COR-L47 (cell line): ENCODE measurements around the gene PEX6.
"Not testable (repeated sequence)": the region's sequence is repeated elsewhere in the genome, so short reads cannot be mapped to it uniquely, and the experiment has no call there.

Experiments
- DNase-seq: peaks from one replicate; lab custom pipeline; 2025; lab: John Stamatoyannopoulos, UW

The PEX6 gene

DNA sequence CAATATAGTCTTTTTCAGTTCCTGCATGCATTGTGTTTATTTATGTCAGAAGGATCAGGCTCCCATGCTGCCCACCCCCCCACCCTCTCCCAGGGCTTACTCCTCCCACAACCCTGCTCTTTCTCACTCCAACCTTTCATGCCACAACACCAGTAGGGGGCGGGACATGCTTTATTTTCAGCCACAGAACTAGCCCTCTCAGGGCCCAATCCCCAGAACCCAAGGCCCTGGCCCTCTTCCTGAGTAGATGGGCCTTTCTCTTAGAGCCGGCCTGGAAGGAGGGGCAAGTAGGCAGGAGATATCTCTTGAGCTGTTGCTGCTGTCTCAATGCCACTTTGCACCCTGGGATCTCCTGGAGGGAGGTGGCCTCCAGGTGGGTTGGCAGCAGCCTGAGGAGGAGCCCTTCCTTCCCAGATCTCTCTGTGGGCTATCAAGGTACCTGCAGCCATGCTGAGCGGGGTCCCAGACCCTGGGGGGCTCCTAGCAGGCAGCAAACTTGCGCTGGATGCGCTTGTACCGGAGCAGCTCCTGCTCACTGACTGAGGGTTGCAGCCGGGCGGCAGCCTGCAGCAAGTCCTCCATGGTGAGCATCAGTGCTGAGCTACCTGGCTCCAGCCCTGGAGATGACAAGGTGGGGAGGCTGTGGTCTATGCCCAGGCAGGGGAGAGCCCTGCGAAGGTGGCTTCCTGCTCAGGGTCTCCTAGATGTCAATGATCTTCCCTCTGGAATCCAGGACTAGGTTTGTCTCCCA lies 15.0 kb downstream of the PEX6 start:
- DNase-seq, result peak; percentile 34

DNA sequence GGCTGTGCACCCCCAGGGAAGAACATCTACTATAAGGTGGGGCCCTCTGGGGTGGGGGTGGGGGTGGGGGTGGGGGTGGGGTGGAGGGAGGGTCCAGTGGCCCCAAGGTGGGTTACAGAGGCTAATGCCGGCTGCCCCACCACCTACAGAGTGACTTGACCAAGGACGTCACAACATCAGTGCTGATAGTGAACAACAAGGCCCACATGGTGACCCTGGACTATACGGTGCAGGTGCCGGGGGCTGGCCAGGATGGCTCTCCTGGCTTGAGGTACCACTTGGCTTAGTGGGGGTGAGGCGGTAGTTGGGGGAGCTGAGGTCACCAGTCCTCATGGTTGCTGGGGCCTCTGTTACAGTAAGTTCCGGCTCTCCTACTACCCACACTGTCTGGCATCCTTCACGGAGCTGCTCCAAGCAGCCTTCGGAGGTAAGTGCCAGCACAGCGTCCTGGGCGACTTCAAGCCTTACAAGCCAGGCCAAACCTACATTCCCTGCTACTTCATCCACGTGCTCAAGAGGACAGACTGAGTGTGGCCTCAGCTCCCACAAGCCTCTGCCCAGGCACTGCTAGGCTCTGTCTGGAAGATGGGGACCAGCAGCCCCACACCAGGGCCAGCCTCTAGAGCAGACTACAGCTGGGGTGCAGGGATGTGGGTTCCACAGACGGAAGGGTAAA lies 15.7 kb downstream of the PEX6 start:
- no peak for DNase-seq

DNA sequence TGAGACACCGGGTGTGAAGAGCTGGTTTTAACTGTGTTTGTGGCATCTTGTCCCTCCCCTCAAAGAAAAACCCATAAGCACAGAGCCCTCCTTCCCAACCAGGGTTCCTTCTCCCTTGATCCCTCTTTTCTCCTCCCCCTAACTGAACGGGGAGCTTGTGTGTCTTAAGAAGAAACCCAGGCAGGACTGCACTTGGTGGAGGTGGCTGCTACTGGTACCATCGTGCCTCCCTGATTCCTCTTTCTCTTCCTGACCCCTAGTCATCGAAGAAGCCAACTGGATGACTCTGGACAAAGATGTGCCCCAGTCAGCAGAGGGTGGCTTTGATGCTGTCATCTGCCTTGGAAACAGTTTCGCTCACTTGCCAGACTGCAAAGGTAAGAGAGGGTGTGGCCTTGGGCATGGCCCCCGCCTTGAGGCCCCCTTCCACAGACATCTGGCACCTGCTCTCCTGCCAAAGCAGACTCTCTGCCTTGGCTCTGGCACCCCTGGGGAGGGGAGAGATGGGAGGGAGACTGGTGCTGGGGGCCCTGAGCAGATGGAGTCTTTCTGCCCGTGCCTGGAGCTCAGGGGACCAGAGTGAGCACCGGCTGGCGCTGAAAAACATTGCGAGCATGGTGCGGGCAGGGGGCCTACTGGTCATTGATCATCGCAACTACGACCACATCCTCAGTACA lies 16.3 kb downstream of the PEX6 start:
- DNase-seq, result no peak

DNA sequence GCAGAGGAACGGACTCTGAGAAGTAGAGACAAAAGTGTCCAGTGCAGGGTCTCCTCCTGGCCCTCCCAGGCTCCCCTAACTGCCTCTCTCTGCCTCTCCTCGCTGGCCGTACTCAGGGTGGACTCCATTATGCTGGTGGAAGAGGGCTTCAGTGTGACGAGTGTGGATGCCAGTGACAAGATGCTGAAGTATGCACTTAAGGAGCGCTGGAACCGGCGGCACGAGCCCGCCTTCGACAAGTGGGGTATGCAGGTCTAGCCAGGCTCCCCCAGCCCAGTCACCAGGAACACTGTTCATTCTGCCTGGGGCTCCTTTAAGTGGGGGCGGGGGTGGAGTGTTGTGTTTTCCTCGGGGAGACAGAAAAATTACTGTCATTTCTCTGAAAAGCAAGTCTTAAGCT lies 16.9 kb downstream of the PEX6 start:
- no peak for DNase-seq

DNA sequence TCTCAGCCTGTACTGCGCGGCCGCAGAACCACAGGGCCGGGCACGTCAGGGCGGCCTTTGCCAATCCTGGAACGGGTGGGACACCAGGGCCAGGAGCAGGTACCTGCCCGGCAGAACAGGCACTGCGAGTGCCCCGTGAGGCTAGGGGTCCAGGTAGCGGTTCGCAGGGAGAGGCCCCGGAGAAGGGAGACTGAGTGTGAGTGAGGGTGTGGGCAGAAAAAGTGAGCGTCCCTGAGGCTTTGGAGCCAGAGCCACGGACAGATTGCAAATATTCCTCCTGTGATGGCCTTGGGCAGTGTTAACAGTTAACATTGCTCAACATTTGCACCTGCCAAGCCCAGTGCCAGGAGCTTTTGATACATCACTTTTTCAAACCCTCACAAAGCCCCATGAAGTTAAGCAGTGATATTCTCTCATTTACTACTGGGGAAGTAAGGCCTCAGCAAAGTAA lies 17.9 kb downstream of the PEX6 start:
- no peak for DNase-seq

DNA sequence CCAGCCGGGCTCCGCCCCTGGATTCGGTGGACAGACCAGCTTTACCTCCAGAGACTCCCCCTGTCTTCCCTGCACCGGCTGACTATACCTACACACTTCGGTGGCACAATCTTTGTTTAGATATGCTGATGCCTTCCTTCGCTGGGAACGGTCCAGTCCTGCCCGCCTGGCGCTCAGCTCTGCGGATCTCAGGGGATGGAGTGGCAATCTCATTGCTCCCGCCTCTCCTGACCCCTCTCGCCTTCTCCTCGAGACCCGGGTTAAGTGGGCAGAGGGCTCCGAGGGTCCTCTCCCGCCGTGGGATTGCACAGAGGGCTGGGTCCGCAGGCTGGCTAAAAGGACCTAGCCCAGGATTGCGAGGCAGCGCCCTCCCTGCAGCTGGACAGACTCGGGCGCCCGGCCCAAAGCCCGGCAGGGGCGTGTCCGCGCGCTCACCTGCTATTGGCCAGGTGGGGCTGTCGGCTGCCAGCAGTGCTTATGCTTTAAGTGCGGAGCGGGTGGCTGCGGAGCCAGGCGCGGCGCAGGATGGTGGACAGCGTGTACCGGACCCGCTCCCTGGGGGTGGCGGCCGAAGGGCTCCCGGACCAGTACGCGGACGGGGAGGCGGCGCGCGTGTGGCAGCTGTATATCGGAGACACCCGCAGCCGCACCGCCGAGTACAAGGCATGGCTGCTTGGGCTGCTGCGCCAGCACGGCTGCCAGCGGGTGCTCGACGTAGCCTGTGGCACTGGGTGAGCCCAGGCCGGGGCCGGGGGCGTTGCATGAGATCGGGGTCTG lies 18.6 kb downstream of the PEX6 start, which contains the start of gene GNMT:
GNMT (plus strand) TSS at position 512 of the 777 bp plus-strand sequence; CDS start at position 526, 14 bp downstream.
- DNase-seq, result peak; percentile 64

DNA sequence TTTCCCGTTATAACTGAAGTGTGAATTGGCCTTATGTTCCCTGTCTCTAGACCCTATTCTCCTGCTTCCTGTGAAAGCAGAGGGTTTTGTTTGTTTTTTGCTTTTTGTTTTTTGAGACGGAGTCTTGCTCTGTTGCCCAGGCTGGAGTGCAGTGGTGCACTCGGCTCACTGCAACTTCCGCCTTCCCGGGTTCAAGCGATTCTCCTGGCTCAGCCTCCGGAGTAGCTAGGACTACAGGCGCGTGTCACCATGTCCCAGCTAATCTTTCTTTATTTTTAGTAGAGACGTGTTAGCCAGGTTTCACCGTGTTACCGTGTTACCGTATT lies 19.1 kb downstream of the PEX6 start:
- no peak for DNase-seq

DNA sequence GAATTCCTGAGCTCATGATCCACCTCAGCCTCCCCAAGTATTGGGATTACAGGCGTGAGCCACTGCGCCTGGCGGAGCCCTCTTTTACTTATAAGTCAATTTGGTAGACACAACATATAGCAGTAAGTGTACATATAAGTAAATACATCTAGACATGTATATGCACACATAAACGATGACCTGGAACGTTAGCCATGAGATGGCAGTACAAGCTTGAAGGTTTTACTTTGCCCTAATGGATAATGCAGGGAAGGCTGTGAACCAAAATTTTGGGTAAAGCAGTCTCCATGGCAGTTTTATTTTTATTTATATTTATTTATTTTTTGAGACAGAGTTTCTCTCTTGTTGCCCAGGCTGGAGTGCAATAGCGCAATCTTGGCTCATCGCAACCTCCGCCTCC lies 20.9 kb downstream of the PEX6 start:
- no peak for DNase-seq

DNA sequence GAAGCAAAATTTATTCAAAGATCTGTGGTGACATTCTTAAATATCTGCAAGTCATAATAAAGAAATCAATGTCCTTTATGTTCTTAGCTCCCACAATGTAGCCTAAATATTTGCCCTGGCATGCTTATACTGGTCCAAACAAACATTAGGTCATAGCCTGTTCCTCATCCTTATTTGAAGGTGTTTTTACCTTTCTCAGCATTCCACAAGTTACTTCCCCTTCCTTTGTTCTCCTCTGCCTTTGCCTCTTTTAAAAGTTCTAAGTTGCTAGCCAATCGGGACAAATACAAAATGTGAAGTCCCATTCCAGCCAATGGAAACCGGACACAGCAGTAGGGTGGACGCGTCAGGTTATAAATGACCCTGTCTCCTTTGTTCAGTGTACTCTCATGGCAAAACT lies 24.6 kb downstream of the PEX6 start:
- not testable (repeated sequence) for DNase-seq

DNA sequence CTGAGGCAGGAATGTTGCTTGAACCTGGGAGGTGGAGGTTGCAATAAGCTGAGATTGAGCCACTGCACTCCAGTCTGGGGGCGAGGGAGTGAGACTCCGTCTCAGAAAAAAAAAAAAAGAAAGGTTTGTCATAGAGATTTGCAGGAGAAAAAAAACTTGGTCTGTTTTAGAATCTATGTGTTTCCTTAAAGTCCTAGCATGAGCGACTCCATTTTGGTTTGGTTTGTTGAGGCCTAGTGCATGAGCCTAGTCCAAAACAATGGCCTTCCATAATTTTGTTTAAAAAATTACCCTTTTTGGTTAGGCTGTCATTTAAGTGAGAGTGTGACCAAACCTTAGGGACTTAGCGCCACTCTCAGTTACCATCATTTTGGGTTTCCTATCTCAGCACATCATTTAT lies 26.6 kb downstream of the PEX6 start:
- DNase-seq, result no peak

DNA sequence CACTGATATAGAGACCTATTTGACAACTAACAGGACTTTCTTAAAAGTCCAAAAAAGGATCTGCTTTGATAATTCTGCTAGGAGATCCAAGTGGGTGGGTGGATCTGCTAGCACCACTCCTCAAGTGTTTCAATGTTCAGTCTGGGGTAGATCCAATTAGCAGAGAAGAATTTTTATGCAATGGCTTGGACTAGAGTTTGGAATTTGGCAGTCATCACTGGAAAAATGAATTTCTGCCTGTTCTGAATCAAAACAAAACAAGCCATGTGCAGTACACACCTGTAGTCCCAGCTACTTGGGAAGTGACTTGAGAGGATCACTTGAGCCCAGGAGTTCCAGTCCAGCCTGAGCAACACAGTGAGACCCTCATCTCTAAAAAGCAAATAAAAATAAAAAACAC lies 31.0 kb downstream of the PEX6 start:
- DNase-seq, result no peak

DNA sequence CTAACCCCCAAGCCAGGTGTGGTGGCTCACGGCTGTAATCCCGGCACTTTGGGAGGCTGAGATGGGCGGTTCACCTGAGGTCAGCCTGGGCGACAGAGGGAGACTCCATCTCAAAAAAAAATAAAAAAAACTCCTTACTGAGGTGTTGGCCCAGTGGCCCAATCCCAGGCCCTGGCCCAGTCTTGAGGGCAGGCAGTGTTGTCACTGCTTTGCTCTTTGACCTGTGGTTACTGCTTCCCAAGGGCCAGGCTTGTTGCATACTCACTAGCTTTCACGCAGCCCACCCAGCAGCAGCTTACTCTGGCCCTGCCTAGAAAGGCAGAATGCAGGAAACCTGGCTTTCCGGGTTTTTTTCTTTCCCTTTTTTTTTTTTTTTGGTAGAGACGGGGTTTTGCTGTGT lies 36.5 kb downstream of the PEX6 start:
- DNase-seq, result no peak

DNA sequence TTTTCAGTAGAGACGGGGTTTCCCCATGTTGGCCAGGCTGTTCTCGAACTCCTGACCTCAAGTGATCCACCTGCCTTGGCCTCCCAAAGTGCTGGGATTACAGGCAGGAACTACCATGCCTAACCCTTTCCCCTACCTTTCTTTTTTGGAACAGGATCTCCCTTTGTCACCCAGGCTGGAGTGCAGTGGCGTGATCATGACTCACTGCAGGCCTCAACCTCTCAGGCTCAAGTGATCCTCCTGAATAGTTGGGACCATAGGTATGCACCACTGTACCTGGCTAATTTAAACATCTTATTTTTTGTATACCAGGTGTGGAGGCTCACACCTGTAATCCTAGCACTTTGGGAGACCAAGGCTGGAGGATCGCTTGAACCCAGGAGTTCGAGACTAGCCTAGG lies 37.6 kb downstream of the PEX6 start:
- not testable (repeated sequence) for DNase-seq

DNA sequence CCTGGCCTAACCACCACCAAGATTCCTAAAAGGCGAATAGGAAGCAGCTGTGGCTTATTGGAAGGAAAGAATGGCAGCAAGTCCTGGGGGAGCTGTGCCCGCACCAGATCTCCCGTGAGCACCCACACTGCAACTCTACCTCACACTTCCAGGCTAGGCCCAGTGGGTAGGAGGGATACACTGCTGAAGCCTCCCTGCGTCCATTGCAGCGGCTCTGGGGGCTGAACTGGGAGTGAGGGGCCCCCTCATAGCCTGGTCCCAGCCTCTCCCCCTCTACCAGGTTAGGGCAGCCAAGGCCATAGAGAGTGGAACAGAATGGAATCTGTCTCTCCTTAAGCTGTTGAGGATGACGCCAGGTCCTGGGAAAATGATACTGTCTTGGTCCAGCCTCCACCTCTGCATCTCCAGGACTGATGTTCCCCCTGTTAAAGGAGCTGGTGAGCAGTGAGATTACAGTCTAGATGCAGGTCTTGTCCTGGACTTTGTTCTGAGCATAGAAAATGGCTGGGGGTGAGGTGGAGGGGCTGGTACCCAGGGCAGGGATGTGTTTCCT lies 38.4 kb downstream of the PEX6 start:
- no peak for DNase-seq

DNA sequence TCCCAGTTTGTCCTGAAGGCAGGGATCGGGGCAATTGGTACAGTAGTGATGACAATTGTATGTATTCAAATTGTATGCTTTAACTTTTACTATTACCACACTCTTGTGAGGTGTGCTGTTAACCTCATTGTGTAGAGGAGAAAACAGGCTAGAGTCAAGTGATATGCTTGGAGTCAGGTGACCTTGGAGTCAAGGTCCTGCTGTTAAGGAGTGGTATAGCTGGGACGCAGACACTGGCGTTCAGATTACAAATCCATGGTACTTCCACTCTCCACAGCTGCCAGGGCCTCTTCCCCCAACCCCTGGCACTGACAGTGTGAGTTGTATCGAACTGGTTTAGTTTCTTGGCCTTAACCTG lies 39.2 kb downstream of the PEX6 start:
- DNase-seq, result no peak

DNA sequence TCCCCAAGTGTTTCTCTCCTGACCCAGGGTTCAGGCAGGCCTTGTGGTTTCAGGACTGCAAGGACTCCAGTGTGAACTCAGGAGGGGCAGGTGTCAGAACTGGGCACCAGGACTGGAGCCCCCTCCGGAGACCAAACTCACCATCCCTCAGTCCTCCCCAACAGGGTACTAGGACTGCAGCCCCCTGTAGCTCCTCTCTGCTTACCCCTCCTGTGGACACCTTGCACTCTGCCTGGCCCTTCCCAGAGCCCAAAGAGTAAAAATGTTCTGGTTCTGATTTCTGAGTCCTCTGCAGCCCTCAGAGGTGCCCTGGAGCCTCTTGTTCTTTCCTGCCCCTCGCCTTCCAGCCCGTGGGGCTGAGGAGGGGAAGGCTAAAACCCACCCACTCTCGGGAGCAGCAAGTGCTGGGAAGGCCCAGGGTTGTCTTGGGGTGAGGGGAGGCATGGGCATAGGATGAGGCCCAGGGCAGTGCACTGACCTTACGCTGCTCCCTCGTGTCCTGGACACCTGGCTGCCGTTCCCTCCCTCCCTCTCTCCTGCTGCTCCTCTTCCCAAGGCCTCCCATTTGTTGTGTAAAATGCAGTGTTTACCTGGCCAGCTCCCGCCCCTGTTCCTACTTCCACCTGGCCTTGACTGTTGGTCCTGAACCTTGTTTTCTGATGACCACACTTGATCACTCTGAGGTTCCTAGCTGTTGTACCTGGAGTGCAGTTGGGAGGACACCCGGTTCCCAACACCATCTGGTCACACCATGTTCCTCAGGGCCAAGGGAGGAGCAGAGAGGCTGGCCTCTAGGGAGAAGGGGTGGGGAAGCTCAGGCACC lies 39.8 kb downstream of the PEX6 start:
- DNase-seq, result no peak

DNA sequence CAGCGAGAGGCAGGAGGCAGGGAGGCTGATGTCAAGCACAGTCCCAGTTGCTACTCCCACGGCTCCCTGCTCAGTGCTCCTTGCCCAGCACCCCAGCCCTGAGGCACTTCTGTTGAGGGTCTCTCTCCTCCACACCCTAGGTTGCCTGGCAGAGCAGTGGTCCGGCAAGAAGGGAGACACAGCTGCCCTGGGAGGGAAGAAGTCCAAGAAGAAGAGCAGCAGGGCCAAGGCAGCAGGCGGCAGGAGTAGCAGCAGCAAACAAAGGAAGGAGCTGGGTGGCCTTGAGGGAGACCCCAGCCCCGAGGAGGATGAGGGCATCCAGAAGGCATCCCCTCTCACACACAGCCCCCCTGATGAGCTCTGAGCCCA lies 40.6 kb downstream of the PEX6 start:
- no peak for DNase-seq

DNA sequence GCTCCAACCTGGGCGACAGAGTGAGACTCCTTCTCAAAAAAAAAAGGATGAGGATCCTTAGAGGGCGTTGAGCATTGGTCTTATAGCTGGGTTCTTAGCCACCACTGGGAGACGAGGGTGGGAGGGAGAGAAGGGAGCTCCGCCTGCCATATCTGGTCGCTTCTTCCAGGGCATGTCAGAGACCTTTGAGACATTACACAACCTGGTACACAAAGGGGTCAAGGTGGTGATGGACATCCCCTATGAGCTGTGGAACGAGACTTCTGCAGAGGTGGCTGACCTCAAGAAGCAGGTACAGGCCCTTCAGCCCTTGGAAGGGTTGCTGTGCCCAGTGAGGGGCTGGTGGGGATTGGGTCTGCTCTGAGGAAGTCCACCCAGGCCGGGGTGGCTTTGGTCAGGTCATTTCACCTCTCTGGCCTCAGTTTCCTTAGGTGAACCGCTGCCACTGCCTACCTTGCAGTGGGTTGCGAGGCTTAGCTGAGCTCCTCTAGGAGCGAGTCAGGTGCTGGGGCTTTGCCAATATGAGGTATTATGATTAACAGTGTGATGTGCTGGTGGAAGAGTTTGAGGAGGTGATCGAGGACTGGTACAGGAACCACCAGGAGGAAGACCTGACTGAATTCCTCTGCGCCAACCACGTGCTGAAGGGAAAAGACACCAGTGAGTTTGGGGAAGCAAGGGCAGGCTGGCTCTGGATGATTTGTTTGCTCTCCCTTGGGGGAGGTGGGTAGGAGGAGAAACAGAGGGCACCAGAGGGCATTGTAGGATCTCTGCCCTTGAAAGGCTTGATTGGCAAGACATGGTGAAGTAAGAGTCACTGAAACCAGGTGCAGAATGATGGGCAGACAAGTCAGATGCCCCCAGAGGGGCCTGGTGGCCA lies 41.2 kb downstream of the PEX6 start:
- no peak for DNase-seq

DNA sequence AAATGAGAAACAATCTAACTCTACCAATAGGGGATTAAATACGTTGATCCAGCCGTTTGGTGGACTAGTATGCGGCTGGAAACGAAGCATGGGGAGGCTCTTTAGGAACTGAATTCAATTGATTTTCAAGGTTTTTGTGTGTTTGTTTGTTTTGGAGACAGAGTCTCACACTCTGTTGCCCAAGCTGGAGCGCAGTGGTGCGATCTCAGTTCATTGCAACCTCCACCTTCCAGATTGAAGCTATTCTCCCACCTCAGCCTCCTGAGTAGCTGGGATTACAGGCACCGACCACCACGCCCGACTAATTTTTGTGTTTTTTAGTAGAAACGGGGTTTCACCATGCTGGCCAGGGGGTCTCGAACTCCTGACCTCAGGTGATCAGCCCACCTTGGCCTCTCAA lies 42.6 kb downstream of the PEX6 start:
- no peak for DNase-seq

DNA sequence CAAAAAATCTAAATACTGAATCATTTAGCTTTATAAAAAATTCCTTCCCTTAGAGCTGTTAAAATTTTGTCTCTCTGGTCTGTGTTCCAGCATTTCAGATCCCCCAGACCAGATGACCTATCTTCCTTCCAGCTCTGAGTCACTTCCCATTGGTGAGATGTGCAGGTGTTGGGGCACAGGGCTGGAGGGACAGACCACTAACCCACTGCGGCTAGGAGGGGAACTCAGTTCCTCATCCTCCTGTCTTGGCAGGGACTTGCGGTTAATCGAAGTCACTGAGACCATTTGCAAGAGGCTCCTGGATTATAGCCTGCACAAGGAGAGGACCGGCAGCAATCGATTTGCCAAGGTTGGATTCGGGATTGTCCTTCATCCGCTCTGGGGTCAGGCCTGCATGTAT lies 43.7 kb downstream of the PEX6 start:
- no peak for DNase-seq
